ENCODE measurements around the gene MAD1L1. TPM values are rescaled to one million over a fixed set of nuclear protein-coding genes. Genes with fewer than 3 reads are reported as not detected.

MAD1L1 gene
- total and polyA plus RNA-seq, 2 donors (not counting 3 experiments of a cell fraction or from before 2014, with no cell fraction given), result 34.1 to 42.3 TPM

DNA sequence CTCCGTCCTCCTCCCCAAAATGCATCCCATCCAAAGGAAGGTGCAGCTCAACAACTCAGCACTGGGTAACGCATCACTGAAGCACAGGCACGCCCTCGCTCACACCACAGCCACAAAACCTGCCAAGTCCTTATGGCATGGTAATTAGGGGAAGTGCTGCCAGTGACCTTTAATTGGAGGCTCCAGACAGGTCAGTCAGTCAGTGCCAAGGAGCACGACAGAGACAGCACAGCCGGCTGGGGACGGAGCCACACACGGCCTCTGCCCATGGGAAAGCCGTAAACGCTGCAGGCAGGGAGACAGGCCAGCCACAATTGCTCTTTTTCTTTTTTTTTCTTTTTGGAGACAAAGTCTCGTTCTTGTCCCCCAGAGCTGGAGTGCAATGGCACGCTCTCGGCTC is 146.5 kb downstream of the MAD1L1 start:
- no peaks in the 10 kb centered on the region for H4K20me1 ChIP-seq (replicated peaks; ENCODE audit: control insufficient read depth, extremely low read depth, insufficient read depth, low read length)
- POLR2A ChIA-PET, result no interaction called here
- no peaks in the 10 kb centered on the region for H3K27me3 ChIP-seq (ENCODE audit: control insufficient read depth in 2 of 2, insufficient read depth in 2 of 2, low read length in 2 of 2)
- H3K4me3 ChIP-seq (replicated peaks in 1 of 3; ENCODE audit: insufficient read depth in 1 of 3, low read depth in 1 of 3, low read length in 3 of 3), result no peak overlapping the region
- no peak for FAIRE-seq
- BruUV-seq (replicated peaks), result no TSS peak
- TF ChIP-seq, protein P1, sequence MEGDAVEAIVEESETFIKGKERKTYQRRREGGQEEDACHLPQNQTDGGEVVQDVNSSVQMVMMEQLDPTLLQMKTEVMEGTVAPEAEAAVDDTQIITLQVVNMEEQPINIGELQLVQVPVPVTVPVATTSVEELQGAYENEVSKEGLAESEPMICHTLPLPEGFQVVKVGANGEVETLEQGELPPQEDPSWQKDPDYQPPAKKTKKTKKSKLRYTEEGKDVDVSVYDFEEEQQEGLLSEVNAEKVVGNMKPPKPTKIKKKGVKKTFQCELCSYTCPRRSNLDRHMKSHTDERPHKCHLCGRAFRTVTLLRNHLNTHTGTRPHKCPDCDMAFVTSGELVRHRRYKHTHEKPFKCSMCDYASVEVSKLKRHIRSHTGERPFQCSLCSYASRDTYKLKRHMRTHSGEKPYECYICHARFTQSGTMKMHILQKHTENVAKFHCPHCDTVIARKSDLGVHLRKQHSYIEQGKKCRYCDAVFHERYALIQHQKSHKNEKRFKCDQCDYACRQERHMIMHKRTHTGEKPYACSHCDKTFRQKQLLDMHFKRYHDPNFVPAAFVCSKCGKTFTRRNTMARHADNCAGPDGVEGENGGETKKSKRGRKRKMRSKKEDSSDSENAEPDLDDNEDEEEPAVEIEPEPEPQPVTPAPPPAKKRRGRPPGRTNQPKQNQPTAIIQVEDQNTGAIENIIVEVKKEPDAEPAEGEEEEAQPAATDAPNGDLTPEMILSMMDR (IDR thresholded peaks at IDR 0.05; ENCODE audit: extremely low read depth in 1 of 2, insufficient read depth in 1 of 2, low read depth in 1 of 2, low read length in 2 of 2), result no peak
- TF ChIP-seq JUN (IDR thresholded peaks at IDR 0.05; ENCODE audit: borderline replicate concordance, insufficient read depth, insufficient read length, low read depth) (no peak), POLR2AphosphoS5 (IDR thresholded peaks at IDR 0.05; ENCODE audit: insufficient read depth, low read depth, low read length) (no peak), GATA2 (IDR thresholded peaks at IDR 0.05; ENCODE audit: insufficient read depth, insufficient read length, low read depth, low read length) (no peak), FOS (IDR thresholded peaks at IDR 0.05; ENCODE audit: borderline replicate concordance, insufficient read depth, low read length) (no peak), MYC (IDR thresholded peaks at IDR 0.05; ENCODE audit: low read depth, low read length) (no peak), EZH2 (IDR thresholded peaks at IDR 0.05; ENCODE audit: borderline replicate concordance, low read depth, low read length, severe bottlenecking) (no peak), POLR2A (IDR thresholded peaks at IDR 0.05; ENCODE audit: low read depth, low read length) (no peak)
- TF ChIP-seq, protein P2, sequence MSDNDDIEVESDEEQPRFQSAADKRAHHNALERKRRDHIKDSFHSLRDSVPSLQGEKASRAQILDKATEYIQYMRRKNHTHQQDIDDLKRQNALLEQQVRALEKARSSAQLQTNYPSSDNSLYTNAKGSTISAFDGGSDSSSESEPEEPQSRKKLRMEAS (IDR thresholded peaks at IDR 0.05; ENCODE audit: insufficient read depth, insufficient read length), result no peak
- CTCF ChIA-PET, result no interaction called here
- dilution Hi-C loops (cut with MboI; ENCODE audit: extremely low pct_ligation_motif_present, low sequenced_read_pairs), result no loop called here
- H3K9me1 ChIP-seq (replicated peaks; ENCODE audit: control insufficient read depth, extremely low read depth, insufficient read depth, low read length), result no peaks in the 10 kb centered on the region
- H3K4me1 ChIP-seq (ENCODE audit: control insufficient read depth, extremely low read depth, insufficient read depth, low read length), result no peaks in the 10 kb centered on the region
- no peaks in the 10 kb centered on the region for H3K9me3 ChIP-seq (replicated peaks; ENCODE audit: control insufficient read depth, insufficient read depth, low read length)
- H3K4me2 ChIP-seq (ENCODE audit: insufficient read depth, low read length), result no peak overlapping the region
- no peak overlapping the region for H2AFZ ChIP-seq (ENCODE audit: low read depth, low read length)
- intact Hi-C loops (cut with micrococcal nuclease), result no loop called here
- no peak overlapping the region for H3K9ac ChIP-seq (replicated peaks; ENCODE audit: extremely low read depth, insufficient read depth, low read length)
- no peak for DNase-seq (ENCODE audit: low read depth, low spot score)
- no peak overlapping the region for H3K27ac ChIP-seq (ENCODE audit: insufficient read depth, low read depth, low read length)
- H3K36me3 ChIP-seq (ENCODE audit: control insufficient read depth in 2 of 2, extremely low read depth in 1 of 2, insufficient read depth in 2 of 2, low read length in 2 of 2), result no peaks in the 10 kb centered on the region
- no peaks in the 10 kb centered on the region for H3K79me2 ChIP-seq (ENCODE audit: control insufficient read depth, insufficient read depth, low read length)
